Stimulated activated CD8-positive, alpha-beta memory T cell treated with anti-CD3 and anti-CD28 coated beads, Interleukin-4, amount 100 ng/mL, for 4 hours (primary cell): ENCODE results near the gene VAV2.
"Not testable (repeated sequence)": the region's sequence is repeated elsewhere in the genome, so short reads cannot be mapped to it uniquely, and the experiment has no call there.

Source experiments
- DNase-seq, 2 donors: peaks; one replicate each; pipeline ENCODE4 v3.0.0-alpha.2; 2020; ENCODE audit warnings: low read depth in 2 of 2, low spot score in 1 of 2

The VAV2 gene

GRCh38 chr9:133938753-133939152 is 53.4 kb downstream of the VAV2 start:
- DNase-seq: no peak

- DNase-seq: no peak
Measured at GRCh38 chr9:133938086-133938485, 54.0 kb downstream of the VAV2 start.

- no peak for DNase-seq
Measured at GRCh38 chr9:133937120-133937519, 55.0 kb downstream of the VAV2 start.

GRCh38 chr9:133935328-133936005 is 56.7 kb downstream of the VAV2 start:
- no peak for DNase-seq

- no peak for DNase-seq
Measured at GRCh38 chr9:133934482-133935232, 57.5 kb downstream of the VAV2 start.

GRCh38 chr9:133933426-133934026 is 58.6 kb downstream of the VAV2 start:
- no peak for DNase-seq

- DNase-seq: no peak
Measured at GRCh38 chr9:133932633-133933032, 59.5 kb downstream of the VAV2 start.

- no peak for DNase-seq
Measured at GRCh38 chr9:133932181-133932580, 59.9 kb downstream of the VAV2 start.

GRCh38 chr9:133930682-133931485 is 61.2 kb downstream of the VAV2 start:
- no peak for DNase-seq

- no peak for DNase-seq
Measured at GRCh38 chr9:133930046-133930681, 62.0 kb downstream of the VAV2 start.

GRCh38 chr9:133929599-133929998 is 62.5 kb downstream of the VAV2 start:
- DNase-seq: no peak

- no peak for DNase-seq
Measured at GRCh38 chr9:133928248-133928764, 63.8 kb downstream of the VAV2 start.

- DNase-seq: no peak
Measured at GRCh38 chr9:133927041-133927440, 65.1 kb downstream of the VAV2 start.

GRCh38 chr9:133926165-133926856 is 65.8 kb downstream of the VAV2 start:
- DNase-seq: no peak

- DNase-seq: no peak
Measured at GRCh38 chr9:133924453-133924852, 67.7 kb downstream of the VAV2 start.

- DNase-seq: not testable (repeated sequence)
Measured at GRCh38 chr9:133923608-133924007, 68.5 kb downstream of the VAV2 start.

- DNase-seq: no peak
Measured at GRCh38 chr9:133921866-133922265, 70.3 kb downstream of the VAV2 start.

- DNase-seq: no peak
Measured at GRCh38 chr9:133920471-133920870, 71.7 kb downstream of the VAV2 start.

GRCh38 chr9:133919253-133920115 is 72.6 kb downstream of the VAV2 start:
- DNase-seq: no peak
